ENCODE measurements around the gene CD99L2.

DNA sequence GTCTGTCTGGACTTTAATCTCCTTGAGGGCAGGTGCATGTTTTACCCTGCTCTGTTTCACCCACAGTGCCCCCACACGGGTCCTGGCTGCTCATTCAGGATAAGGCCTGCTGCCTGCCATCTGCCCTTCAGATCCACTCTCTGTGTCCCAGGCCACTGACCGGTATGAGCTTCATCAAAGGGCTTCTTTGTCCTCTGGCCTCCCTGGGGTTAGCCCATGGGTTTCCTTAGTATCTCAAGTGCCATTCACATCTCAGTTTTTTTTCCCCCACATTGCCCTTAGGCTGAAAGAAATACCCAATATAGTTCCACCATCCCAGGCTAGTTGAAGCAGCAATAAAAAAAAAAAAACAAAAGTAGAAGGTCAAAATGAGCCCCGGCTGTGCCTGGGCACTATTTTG, 9.3 kb downstream of the CD99L2 start:
- TF ChIP-seq, protein P1, sequence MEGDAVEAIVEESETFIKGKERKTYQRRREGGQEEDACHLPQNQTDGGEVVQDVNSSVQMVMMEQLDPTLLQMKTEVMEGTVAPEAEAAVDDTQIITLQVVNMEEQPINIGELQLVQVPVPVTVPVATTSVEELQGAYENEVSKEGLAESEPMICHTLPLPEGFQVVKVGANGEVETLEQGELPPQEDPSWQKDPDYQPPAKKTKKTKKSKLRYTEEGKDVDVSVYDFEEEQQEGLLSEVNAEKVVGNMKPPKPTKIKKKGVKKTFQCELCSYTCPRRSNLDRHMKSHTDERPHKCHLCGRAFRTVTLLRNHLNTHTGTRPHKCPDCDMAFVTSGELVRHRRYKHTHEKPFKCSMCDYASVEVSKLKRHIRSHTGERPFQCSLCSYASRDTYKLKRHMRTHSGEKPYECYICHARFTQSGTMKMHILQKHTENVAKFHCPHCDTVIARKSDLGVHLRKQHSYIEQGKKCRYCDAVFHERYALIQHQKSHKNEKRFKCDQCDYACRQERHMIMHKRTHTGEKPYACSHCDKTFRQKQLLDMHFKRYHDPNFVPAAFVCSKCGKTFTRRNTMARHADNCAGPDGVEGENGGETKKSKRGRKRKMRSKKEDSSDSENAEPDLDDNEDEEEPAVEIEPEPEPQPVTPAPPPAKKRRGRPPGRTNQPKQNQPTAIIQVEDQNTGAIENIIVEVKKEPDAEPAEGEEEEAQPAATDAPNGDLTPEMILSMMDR (IDR thresholded peaks at IDR 0.05), result no peak
- TF ChIP-seq POLR2A (IDR thresholded peaks at IDR 0.05), result no peak
